ENCODE data around the gene SCCPDH. TPM values are rescaled to one million over a fixed set of nuclear protein-coding genes. Genes with fewer than 3 reads are reported as not detected.

Gene SCCPDH
- total RNA-seq, 4 donors from 2014 or later = 46.2 to 80.7 (median 53.5) TPM

DNA sequence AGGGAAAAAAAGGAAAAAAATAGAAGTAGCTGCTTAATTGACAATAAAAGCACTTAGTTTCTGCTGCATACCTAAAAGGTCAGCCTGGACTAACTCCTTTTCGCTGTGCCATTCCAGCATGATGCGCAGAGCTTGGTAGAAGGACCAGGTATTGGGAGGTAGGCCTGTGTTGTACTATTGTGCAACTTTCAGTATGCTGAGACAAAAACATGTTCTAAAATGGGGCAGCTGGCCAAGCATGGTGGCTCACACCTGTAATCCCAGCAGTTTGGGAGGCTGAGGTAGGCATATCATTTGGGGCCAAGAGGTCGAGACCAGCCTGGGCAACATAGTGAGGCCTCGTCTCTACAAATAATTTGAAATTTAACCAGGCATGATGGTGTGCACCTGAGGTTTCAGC lies 15.0 kb upstream of the SCCPDH start:
- TF ChIP-seq, protein P1, sequence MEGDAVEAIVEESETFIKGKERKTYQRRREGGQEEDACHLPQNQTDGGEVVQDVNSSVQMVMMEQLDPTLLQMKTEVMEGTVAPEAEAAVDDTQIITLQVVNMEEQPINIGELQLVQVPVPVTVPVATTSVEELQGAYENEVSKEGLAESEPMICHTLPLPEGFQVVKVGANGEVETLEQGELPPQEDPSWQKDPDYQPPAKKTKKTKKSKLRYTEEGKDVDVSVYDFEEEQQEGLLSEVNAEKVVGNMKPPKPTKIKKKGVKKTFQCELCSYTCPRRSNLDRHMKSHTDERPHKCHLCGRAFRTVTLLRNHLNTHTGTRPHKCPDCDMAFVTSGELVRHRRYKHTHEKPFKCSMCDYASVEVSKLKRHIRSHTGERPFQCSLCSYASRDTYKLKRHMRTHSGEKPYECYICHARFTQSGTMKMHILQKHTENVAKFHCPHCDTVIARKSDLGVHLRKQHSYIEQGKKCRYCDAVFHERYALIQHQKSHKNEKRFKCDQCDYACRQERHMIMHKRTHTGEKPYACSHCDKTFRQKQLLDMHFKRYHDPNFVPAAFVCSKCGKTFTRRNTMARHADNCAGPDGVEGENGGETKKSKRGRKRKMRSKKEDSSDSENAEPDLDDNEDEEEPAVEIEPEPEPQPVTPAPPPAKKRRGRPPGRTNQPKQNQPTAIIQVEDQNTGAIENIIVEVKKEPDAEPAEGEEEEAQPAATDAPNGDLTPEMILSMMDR (IDR thresholded peaks at IDR 0.05; ENCODE audit: low read depth) = no peak

DNA sequence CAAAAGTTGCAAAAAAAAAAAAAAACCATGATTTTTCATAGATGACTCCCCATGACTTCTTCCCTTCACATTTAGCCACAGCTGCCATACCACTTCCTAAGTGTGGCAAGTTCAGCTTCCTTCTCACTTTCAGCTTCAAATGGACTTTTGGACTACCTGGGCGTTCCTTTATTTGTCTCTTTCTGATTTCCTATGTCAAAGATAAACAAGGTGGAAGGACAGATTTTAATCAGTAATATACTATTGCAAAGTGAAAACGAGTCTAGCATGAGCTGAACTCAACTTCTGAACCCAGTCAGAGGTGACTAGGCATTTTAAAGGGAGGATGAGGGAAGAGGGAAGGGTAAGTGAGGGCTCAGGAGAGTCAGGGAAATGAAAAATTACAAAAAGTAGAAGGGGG lies 14.4 kb upstream of the SCCPDH start:
- TF ChIP-seq, protein P1 (IDR thresholded peaks at IDR 0.05; ENCODE audit: low read depth) = no peak

DNA sequence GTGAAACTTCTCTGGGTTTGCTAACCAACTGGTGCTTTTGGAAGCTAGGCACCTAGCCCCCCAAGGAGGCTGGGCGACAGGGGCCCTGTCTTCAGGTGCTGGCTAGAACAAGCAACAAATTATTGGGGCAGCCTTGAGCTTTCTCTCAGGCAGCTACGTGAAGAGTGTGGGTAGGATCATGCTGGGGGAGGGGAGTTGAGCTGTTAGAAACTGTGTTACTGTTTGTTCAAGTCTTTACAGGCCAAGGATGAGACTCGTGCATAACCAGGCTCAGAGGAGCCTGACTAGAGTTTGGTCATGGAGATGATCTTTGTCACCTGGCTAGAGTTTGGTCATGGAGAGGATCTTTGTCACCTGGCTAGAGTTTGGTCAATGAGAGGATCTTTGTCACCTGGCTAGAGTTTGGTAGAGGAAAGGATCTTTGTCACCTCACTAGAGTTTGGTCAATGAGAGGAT lies 12.6 kb upstream of the SCCPDH start:
- TF ChIP-seq, protein P1 (IDR thresholded peaks at IDR 0.05; ENCODE audit: low read depth) = no peak

DNA sequence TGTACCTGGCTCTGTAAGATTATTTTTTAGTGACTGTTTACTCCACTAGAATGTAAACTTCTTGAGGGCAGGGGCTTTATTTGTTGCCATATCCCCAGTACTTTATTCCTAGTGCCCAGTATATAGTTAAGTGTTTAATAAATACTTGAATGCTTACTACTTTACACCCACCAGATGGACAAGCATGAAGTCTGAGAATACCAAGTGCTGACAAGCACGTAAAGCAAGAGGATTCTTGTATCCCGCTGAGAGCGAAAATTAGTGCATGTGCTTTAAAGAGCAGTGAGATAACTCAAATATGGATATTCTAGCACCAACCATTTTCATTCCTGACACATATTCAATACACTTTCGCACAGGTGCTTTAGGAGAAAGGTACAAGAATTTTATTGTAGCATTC lies 1.5 kb upstream of the SCCPDH start:
- TF ChIP-seq, protein P1 (IDR thresholded peaks at IDR 0.05; ENCODE audit: low read depth) = no peak

DNA sequence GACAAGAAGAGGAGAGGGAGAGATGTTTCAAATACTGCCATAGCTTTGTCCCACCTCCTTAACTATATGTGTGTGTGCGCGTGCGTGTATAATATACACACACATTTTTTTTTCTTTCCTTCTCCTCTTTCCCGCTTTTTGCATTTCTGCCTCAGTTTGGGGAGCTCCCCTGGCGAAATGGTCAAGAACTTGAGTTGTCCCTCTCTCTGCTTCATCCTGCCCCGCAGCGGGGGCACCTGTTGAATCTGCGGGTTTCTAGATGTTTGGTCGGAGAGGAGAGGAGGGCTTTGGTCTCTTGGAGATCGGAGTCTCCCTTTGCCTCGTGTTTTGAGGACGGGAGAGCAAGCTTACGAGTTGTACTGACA lies 504 bp downstream of the SCCPDH start:
- TF ChIP-seq, protein P1 (IDR thresholded peaks at IDR 0.05; ENCODE audit: low read depth) = no peak

DNA sequence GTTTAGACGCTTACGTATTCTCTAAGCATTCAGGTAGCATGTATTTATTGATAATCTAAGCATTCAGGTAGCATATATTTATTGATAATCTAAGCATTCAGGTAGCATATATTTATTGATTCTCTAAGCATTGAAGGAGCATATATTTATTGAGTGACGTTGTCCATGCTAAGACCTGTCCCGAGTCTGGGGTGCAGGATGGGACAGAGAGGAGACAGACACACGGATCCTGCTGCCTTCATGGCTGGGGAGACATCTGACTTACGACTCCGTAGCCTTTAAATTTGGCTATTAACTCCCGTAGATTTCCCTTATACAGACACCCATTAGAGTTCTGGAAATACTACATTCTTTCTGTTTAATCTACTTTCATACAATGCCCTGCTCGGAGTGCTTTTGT lies 982 bp downstream of the SCCPDH start:
- TF ChIP-seq, protein P1 (IDR thresholded peaks at IDR 0.05; ENCODE audit: low read depth) = no peak

DNA sequence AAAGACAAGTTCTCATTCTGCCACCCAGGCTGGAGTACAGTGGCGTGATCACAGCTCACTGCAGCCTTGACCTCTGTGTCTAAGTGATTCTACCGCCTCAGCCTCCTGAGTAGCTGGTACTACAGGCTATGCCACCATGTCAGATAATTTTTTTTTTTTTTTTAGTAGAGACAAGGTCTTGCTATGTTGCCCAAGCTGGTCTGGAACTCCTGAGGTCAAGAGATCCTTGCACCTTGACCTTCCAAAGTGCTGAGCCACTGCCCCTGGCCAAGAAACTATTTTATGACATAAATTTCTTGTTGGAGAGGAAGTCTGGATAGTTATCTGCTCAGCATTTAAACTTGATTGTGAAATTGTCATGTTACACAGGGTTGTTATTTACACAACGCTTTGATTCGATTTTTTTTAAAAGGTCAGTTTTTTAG lies 2.1 kb downstream of the SCCPDH start:
- TF ChIP-seq, protein P1 (IDR thresholded peaks at IDR 0.05; ENCODE audit: low read depth) = no peak

Data from subcutaneous adipose tissue (tissue), 4 donors.